H1 (cell line): ENCODE measurements around the gene RNPEPL1. TPM values are rescaled to one million over a fixed set of nuclear protein-coding genes. Genes with fewer than 3 reads are reported as not detected.
A peak's percentile ranks its signal among the peaks of the same experiment; 100 is the strongest.

Experiments used
- CTCF ChIA-PET: fragments of 300-600 bp; sonication (Branson Sonifier 250); formaldehyde crosslinking; loops from one replicate; lab custom pipeline; 2021; ENCODE audit not compliant: partially characterized antibody; lab: Charles Lee
- POLR2A ChIA-PET: fragments of 300-600 bp; sonication (Branson Sonifier 250); formaldehyde crosslinking; loops from one replicate; lab custom pipeline; 2021; ENCODE audit warnings: inconsistent platforms; ENCODE audit not compliant: partially characterized antibody; lab: Charles Lee
- DNase-seq, 2 experiments: peaks; one replicate each; pipeline versions ENCODE4 v3.0.0 to v3.0.0-alpha.2; 2010 to 2022; ENCODE audit warnings: low spot score in 2 of 2, low read depth in 1 of 2, mixed read lengths in 1 of 2
- FAIRE-seq: peaks from 2 replicates; lab custom pipeline; 2011; peaks lifted over from hg19 to GRCh38; lab: Jason Lieb, UNC
- H2AFZ ChIP-seq: 2 replicates; pipeline ENCODE4 v1.8.1; 2012; ENCODE audit warnings: low read length, inconsistent platforms
- H2AK5ac ChIP-seq: 2 replicates; pipeline ENCODE4 v1.6.1; 2013; ENCODE audit warnings: low read depth, low read length
- H2BK120ac ChIP-seq: replicated peaks from 2 replicates; pipeline ENCODE3; 2013; ENCODE audit warnings: low read depth, low read length, inconsistent platforms
- H2BK12ac ChIP-seq: 2 replicates; pipeline ENCODE4 v1.6.1; 2013; ENCODE audit warnings: low read depth, low read length
- H2BK15ac ChIP-seq: 2 replicates; pipeline ENCODE4 v1.6.1; 2013; ENCODE audit warnings: low read length
- H2BK20ac ChIP-seq: 2 replicates; pipeline ENCODE4 v1.6.1; 2013; ENCODE audit warnings: low read length
- H2BK5ac ChIP-seq: 2 replicates; pipeline ENCODE4 v1.6.1; 2013; ENCODE audit warnings: low read depth, low read length
- H3K14ac ChIP-seq: 2 replicates; pipeline ENCODE4 v1.6.1; 2013; ENCODE audit warnings: inconsistent platforms; ENCODE audit not compliant: insufficient read length
- H3K18ac ChIP-seq: 2 replicates; pipeline ENCODE4 v1.6.1; 2013; ENCODE audit warnings: low read length; ENCODE audit errors: extremely low read depth
- H3K23ac ChIP-seq: 2 replicates; pipeline ENCODE4 v1.6.1; 2013; ENCODE audit warnings: inconsistent platforms; ENCODE audit not compliant: insufficient read length
- H3K23me2 ChIP-seq: 2 replicates; pipeline ENCODE4 v1.6.1; 2013; ENCODE audit warnings: low read depth, low read length
- H3K27ac ChIP-seq: 2 replicates; pipeline ENCODE4 v1.6.1; 2011; ENCODE audit warnings: low read depth, low read length, inconsistent platforms
- H3K27me3 ChIP-seq, 4 experiments: replicated peaks in 1 of 4; 1 replicate in 1 of 4; 2 replicates in 3 of 4; pipeline versions ENCODE4 v1.6.1 to v1.8.1; 2011 to 2013; ENCODE audit warnings: low read length in 3 of 4, mild to moderate bottlenecking in 3 of 4, inconsistent platforms in 2 of 4, mixed read lengths in 2 of 4, moderate library complexity in 1 of 4; ENCODE audit not compliant: control insufficient read depth in 3 of 4, insufficient read depth in 3 of 4; ENCODE audit errors: extremely low read depth in 1 of 4
- H3K36me3 ChIP-seq, 4 experiments: 2 replicates each; pipeline versions ENCODE4 v1.6.1 to v1.8.1; 2011 to 2013; ENCODE audit warnings: mild to moderate bottlenecking in 4 of 4, low read length in 3 of 4, moderate library complexity in 2 of 4, control low read depth in 1 of 4, inconsistent platforms in 1 of 4; ENCODE audit not compliant: insufficient read depth in 4 of 4, control insufficient read depth in 2 of 4
- H3K4ac ChIP-seq: replicated peaks from 2 replicates; pipeline ENCODE3; 2013; ENCODE audit warnings: low read length, low read depth, mixed read lengths, inconsistent platforms; ENCODE audit not compliant: insufficient read length
- H3K4me1 ChIP-seq, 4 experiments: replicated peaks in 1 of 4; 1 replicate in 1 of 4; 2 replicates in 3 of 4; pipeline versions ENCODE4 v1.6.1 to v1.8.1; 2011 to 2013; ENCODE audit warnings: low read length in 3 of 4, inconsistent platforms in 2 of 4, mixed read lengths in 1 of 4; ENCODE audit not compliant: insufficient read depth in 4 of 4, control insufficient read depth in 3 of 4
- H3K4me2 ChIP-seq, 2 experiments: 2 replicates each; pipeline versions ENCODE4 v1.6.1 to v1.8.1; 2011 to 2013; ENCODE audit warnings: low read depth in 2 of 2, low read length in 2 of 2, control low read depth in 1 of 2, inconsistent platforms in 1 of 2, mild to moderate bottlenecking in 1 of 2; ENCODE audit not compliant: insufficient read depth in 1 of 2
- H3K4me3 ChIP-seq, 4 experiments: fragments of 200-600, 300-600 bp in 1 of 4; sonication (generic), shearing (Covaris generic), sonication (Bioruptor Twin) in 1 of 4; 2 replicates each; pipeline versions ENCODE4 v1.5.1 to v1.8.1; 2011 to 2016; ENCODE audit warnings: low read length in 4 of 4, low read depth in 3 of 4, control low read depth in 2 of 4, inconsistent platforms in 2 of 4, mild to moderate bottlenecking in 2 of 4, mixed read lengths in 1 of 4, moderate library complexity in 1 of 4; ENCODE audit not compliant: insufficient read depth in 2 of 4; ENCODE audit errors: extremely low read depth in 1 of 4
- H3K56ac ChIP-seq: replicated peaks from 2 replicates; pipeline ENCODE3; 2013; ENCODE audit warnings: low read depth, mild to moderate bottlenecking, mixed read lengths, low read length, inconsistent platforms; ENCODE audit not compliant: insufficient read length
- H3K79me1 ChIP-seq: 2 replicates; pipeline ENCODE4 v1.6.1; 2013; ENCODE audit warnings: low read depth, low read length, control low read depth
- H3K79me2 ChIP-seq, 2 experiments: 2 replicates each; pipeline versions ENCODE4 v1.6.1 to v1.8.1; 2012 to 2013; ENCODE audit warnings: low read length in 2 of 2, mild to moderate bottlenecking in 2 of 2, inconsistent platforms in 1 of 2; ENCODE audit not compliant: insufficient read depth in 2 of 2, control insufficient read depth in 1 of 2
- H3K9ac ChIP-seq, 4 experiments: replicated peaks in 1 of 4; 1 replicate in 1 of 4; 2 replicates in 3 of 4; pipeline versions ENCODE4 v1.6.1 to v1.8.1; 2011 to 2013; ENCODE audit warnings: low read depth in 3 of 4, low read length in 3 of 4, control low read depth in 2 of 4, mild to moderate bottlenecking in 2 of 4, moderate library complexity in 2 of 4, inconsistent platforms in 1 of 4; ENCODE audit errors: extremely low read depth in 1 of 4
- H3K9me3 ChIP-seq, 2 experiments: 2 replicates each; pipeline versions ENCODE4 v1.6.1 to v1.8.1; 2012 to 2013; ENCODE audit warnings: mild to moderate bottlenecking in 2 of 2, moderate library complexity in 2 of 2, control low read depth in 1 of 2, inconsistent platforms in 1 of 2, low read depth in 1 of 2, low read length in 1 of 2, mixed read lengths in 1 of 2; ENCODE audit not compliant: insufficient read depth in 2 of 2
- H4K20me1 ChIP-seq, 2 experiments: replicated peaks in 1 of 2; 2 replicates each; pipeline versions ENCODE3 to v1.8.1; 2011 to 2013; ENCODE audit warnings: inconsistent platforms in 2 of 2, low read length in 2 of 2, mild to moderate bottlenecking in 1 of 2; ENCODE audit not compliant: insufficient read depth in 2 of 2, control insufficient read depth in 1 of 2
- H4K5ac ChIP-seq: 2 replicates; pipeline ENCODE4 v1.6.1; 2013; ENCODE audit warnings: low read length, low read depth, mixed read lengths, inconsistent platforms; ENCODE audit not compliant: insufficient read length
- H4K8ac ChIP-seq: 2 replicates; pipeline ENCODE4 v1.8.0; 2013; ENCODE audit warnings: mild to moderate bottlenecking, moderate library complexity, low read length, inconsistent platforms; ENCODE audit not compliant: insufficient read depth; ENCODE audit errors: extremely low read depth
- H4K91ac ChIP-seq: replicated peaks from 2 replicates; pipeline ENCODE3; 2013; ENCODE audit warnings: low read length, mixed read lengths, inconsistent platforms; ENCODE audit not compliant: insufficient read length
- EP300 ChIP-seq, 2 experiments: IDR thresholded peaks; 1 replicate in 1 of 2; 2 replicates in 1 of 2; pipeline ENCODE4 v1.6.1; 2011 to 2012; ENCODE audit warnings: low read depth in 2 of 2, low read length in 2 of 2, mild to moderate bottlenecking in 2 of 2, borderline replicate concordance in 1 of 2, inconsistent platforms in 1 of 2, moderate library complexity in 1 of 2
- FOSL1 ChIP-seq: IDR thresholded peaks from 2 replicates; pipeline ENCODE4 v1.6.1; 2011; ENCODE audit warnings: mild to moderate bottlenecking, low read depth, low read length, moderate library complexity; ENCODE audit not compliant: insufficient read depth
- GABPA ChIP-seq: IDR thresholded peaks from 2 replicates; pipeline ENCODE4 v1.6.1; 2011; ENCODE audit warnings: mild to moderate bottlenecking, low read length, moderate library complexity, borderline replicate concordance; ENCODE audit not compliant: insufficient read depth
- NRF1 ChIP-seq: IDR thresholded peaks from 2 replicates; pipeline ENCODE4 v1.6.1; 2011; ENCODE audit warnings: mild to moderate bottlenecking, low read depth, low read length, improper control_type of control experiment
- PHF8 ChIP-seq: fragments of 200-600 bp; sonication (generic); conservative IDR thresholded peaks from 2 replicates; pipeline ENCODE4 v1.7.1; 2012; ENCODE audit warnings: low read depth, mild to moderate bottlenecking, inconsistent platforms, low read length, moderate library complexity
- TBP ChIP-seq: IDR thresholded peaks from 2 replicates; pipeline ENCODE4 v1.6.1; 2011; ENCODE audit warnings: low read depth, low read length, improper control_type of control experiment
- ZNF274 ChIP-seq: IDR thresholded peaks from 2 replicates; pipeline ENCODE4 v1.7.0; 2012; ENCODE audit warnings: low read length, borderline replicate concordance; ENCODE audit errors: extremely low read depth
- WGBS, 2 experiments: shearing (Covaris generic) in 1 of 2; methylation state at CpG; one replicate each; pipeline versions ENCODE4 v1.1.6 to v1.1.7; 2013 to 2015; ENCODE audit warnings: low lambda C conversion rate in 2 of 2, mixed read lengths in 2 of 2, inconsistent platforms in 1 of 2, low coverage in 1 of 2, missing lambda C conversion rate in 1 of 2; ENCODE audit not compliant: insufficient replicate concordance in 2 of 2, insufficient coverage in 1 of 2, insufficient read length in 1 of 2; ENCODE audit errors: extremely low coverage in 1 of 2, missing lambda C conversion rate in 1 of 2; 5-methylcytosine and 5-hydroxymethylcytosine counted together
- polyA plus RNA-seq, 7 experiments: library from polyadenylated mRNA; depleted of rRNA in 3 of 7; stranded (reverse) in 5 of 7; unstranded in 2 of 7; fragments of >200 nt in 5 of 7; fragments of 200-250 nt in 2 of 7; gene quantifications; 1 replicate in 5 of 7; 2 replicates in 1 of 7; 4 replicates in 1 of 7; pipeline versions ENCODE4 v1.2.1 to v1.2.3, GENCODE V29; 2011 to 2013; ENCODE audit warnings: missing spikeins in 2 of 7, mixed read lengths in 2 of 7
- total RNA-seq: library from RNA; stranded (reverse); fragmentation: NEBNext Ultra II Directional; extraction: Animal tissue kit (Norgen Biotek cat#: 25700); gene quantifications from 2 replicates; pipeline ENCODE4 v1.2.1, GENCODE V29; 2021

Gene RNPEPL1
- total and polyA plus RNA-seq, 2 of the 8 experiments (the other 6 are each of a cell fraction or from before 2014, with no cell fraction given), result 9.0 to 11.3 TPM

- Histone ChIP-seq H3K4me2 (no peak overlapping the region; a peak in 1 of 4 replicates), H2BK5ac (no peak overlapping the region), H3K14ac (no peak overlapping the region)
- POLR2A ChIA-PET, result interaction anchor here (1.4 to 2.5 kb wide), 2 partner anchors 16 to 30 kb away, joined by 3 to 6 read pairs; partner anchors contain the start of gene CAPN10
- TF ChIP-seq EP300 (IDR thresholded peaks at IDR 0.05; ENCODE audit: borderline replicate concordance in 1 of 2, low read depth in 2 of 2, low read length in 2 of 2) (no peak), GABPA (no peak), ZNF274 (no peak), TBP (no peak), PHF8 (no peak), FOSL1 (no peak), NRF1 (no peak)
- TF ChIP-seq, all 59 proteins: peak for 0
- no peak overlapping the region for H2AFZ ChIP-seq
- H2BK120ac ChIP-seq, result no peak overlapping the region
- H2BK12ac ChIP-seq, result no peak overlapping the region
- FAIRE-seq (no peak), DNase-seq (peak in 1 of 2 experiments; percentile 40)
- peaks cover 3 to 20% of the 10 kb centered on the region in 2 experiments for H4K20me1 ChIP-seq
- H3K4me1 ChIP-seq, result peaks cover 0 to 29% (median 21%) of the 10 kb centered on the region in 4 experiments; a peak in 6 of 7 replicates
- no peak overlapping the region for H2BK20ac ChIP-seq
- H3K4me3 ChIP-seq, result no peak overlapping the region
- H2BK15ac ChIP-seq, result no peak overlapping the region
- H2AK5ac ChIP-seq, result no peak overlapping the region
- H3K56ac ChIP-seq, result no peak overlapping the region
- H3K79me2 ChIP-seq, result no peaks in the 10 kb centered on the region
- 0 out of 2 replicates have a peak overlapping the region, but pooled peaks have one; percentile 51 for H4K8ac ChIP-seq
- H4K5ac ChIP-seq, result no peak overlapping the region
- H3K79me1 ChIP-seq, result no peaks in the 10 kb centered on the region
- H3K9ac ChIP-seq, result no peak overlapping the region
- H3K23ac ChIP-seq, result no peak overlapping the region
- no peaks in the 10 kb centered on the region for H3K9me3 ChIP-seq
- peaks cover 18 to 34% (median 30%) of the 10 kb centered on the region in 4 experiments for H3K27me3 ChIP-seq
- peaks cover 10% of the 10 kb centered on the region; the same call in 1 of the 2 replicates for H3K23me2 ChIP-seq
- 90% methylated on average over 11 of the region's 15 CpGs; no CpG with 5 or more reads in 1 of the 2 experiments for WGBS, 2 experiments
- no peak overlapping the region for H3K27ac ChIP-seq
- H4K91ac ChIP-seq, result no peak overlapping the region
- H3K18ac ChIP-seq, result no peak overlapping the region
- no peak overlapping the region for H3K4ac ChIP-seq
- CTCF ChIA-PET, result interaction anchor here (1.6 to 1.9 kb wide), 3 partner anchors 10 to 15 kb away, joined by 4 to 8 read pairs (median 4); no protein-coding TSS in a partner anchor
- no peaks in the 10 kb centered on the region for H3K36me3 ChIP-seq
Measured at GRCh38 chr2:240569998-240570530, 1.8 kb downstream of the RNPEPL1 start.
